ENCODE results near the gene RNASEH2A. TPM values are rescaled to one million over a fixed set of nuclear protein-coding genes. Genes with fewer than 3 reads are reported as not detected.

Gene RNASEH2A
- total RNA-seq, 1 donor from 2014 or later: 10.5 TPM

DNA sequence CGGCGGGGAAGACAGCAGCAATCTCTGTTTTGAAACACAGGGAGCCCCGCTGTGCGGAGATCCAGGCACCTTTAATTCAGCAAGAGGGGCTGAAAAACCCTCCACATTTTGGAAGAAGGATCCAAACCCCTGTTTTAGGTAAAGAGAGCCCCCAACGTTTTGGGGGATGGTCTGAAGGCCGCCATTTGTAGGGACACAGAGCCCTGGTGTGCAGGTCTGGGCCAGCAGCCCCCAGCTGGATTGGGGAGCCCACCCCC lies 27.6 kb upstream of the RNASEH2A start:
- no peak for TF ChIP-seq EZH2 (IDR thresholded peaks at IDR 0.05; ENCODE audit: insufficient read depth, low read length)
- TF ChIP-seq, protein P1, sequence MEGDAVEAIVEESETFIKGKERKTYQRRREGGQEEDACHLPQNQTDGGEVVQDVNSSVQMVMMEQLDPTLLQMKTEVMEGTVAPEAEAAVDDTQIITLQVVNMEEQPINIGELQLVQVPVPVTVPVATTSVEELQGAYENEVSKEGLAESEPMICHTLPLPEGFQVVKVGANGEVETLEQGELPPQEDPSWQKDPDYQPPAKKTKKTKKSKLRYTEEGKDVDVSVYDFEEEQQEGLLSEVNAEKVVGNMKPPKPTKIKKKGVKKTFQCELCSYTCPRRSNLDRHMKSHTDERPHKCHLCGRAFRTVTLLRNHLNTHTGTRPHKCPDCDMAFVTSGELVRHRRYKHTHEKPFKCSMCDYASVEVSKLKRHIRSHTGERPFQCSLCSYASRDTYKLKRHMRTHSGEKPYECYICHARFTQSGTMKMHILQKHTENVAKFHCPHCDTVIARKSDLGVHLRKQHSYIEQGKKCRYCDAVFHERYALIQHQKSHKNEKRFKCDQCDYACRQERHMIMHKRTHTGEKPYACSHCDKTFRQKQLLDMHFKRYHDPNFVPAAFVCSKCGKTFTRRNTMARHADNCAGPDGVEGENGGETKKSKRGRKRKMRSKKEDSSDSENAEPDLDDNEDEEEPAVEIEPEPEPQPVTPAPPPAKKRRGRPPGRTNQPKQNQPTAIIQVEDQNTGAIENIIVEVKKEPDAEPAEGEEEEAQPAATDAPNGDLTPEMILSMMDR (IDR thresholded peaks at IDR 0.05; ENCODE audit: insufficient read depth, low read depth, low read length): no peak
- peak overlapping the region; percentile 88 for H2AFZ ChIP-seq (ENCODE audit: low read depth, low read length)
- peak overlapping the region; percentile 84 for H3K9ac ChIP-seq (ENCODE audit: low read length)
- peak overlapping the region; percentile 68 for H3K4me3 ChIP-seq (ENCODE audit: insufficient read depth, low read depth, low read length)
- peaks cover 47% of the 10 kb centered on the region for H3K4me1 ChIP-seq (ENCODE audit: insufficient read depth, low read length)
- no peak for FAIRE-seq
- no peaks in the 10 kb centered on the region for H3K9me3 Mint-ChIP-seq (ENCODE audit: unreplicated experiment)
- H3K9me3 ChIP-seq (ENCODE audit: insufficient read depth, low read depth, low read length): no peaks in the 10 kb centered on the region
- H3K27me3 Mint-ChIP-seq (ENCODE audit: low read depth, unreplicated experiment): no peaks in the 10 kb centered on the region
- peaks cover 23% of the 10 kb centered on the region for H3K4me1 Mint-ChIP-seq (ENCODE audit: low read depth, unreplicated experiment)
- H3K36me3 Mint-ChIP-seq (ENCODE audit: low read depth, unreplicated experiment): peaks cover 2% of the 10 kb centered on the region
- H3K4me2 ChIP-seq (ENCODE audit: low read length): peak overlapping the region; percentile 89
- H4K20me1 ChIP-seq (ENCODE audit: insufficient read depth, low read length): no peaks in the 10 kb centered on the region
- H3K4me3 Mint-ChIP-seq (ENCODE audit: unreplicated experiment): peak overlapping the region; percentile 85
- H3K79me2 ChIP-seq (ENCODE audit: insufficient read depth, low read length): no peaks in the 10 kb centered on the region
- no peaks in the 10 kb centered on the region for H3K36me3 ChIP-seq (ENCODE audit: insufficient read depth, low read length)
- peak overlapping the region; percentile 89 for H3K27ac ChIP-seq (ENCODE audit: low read depth, low read length)
- no peak for DNase-seq (ENCODE audit: low read depth)
- H3K27ac Mint-ChIP-seq (ENCODE audit: unreplicated experiment): peak overlapping the region; percentile 95
- H3K27me3 ChIP-seq (ENCODE audit: insufficient read depth, low read length): no peaks in the 10 kb centered on the region

DNA sequence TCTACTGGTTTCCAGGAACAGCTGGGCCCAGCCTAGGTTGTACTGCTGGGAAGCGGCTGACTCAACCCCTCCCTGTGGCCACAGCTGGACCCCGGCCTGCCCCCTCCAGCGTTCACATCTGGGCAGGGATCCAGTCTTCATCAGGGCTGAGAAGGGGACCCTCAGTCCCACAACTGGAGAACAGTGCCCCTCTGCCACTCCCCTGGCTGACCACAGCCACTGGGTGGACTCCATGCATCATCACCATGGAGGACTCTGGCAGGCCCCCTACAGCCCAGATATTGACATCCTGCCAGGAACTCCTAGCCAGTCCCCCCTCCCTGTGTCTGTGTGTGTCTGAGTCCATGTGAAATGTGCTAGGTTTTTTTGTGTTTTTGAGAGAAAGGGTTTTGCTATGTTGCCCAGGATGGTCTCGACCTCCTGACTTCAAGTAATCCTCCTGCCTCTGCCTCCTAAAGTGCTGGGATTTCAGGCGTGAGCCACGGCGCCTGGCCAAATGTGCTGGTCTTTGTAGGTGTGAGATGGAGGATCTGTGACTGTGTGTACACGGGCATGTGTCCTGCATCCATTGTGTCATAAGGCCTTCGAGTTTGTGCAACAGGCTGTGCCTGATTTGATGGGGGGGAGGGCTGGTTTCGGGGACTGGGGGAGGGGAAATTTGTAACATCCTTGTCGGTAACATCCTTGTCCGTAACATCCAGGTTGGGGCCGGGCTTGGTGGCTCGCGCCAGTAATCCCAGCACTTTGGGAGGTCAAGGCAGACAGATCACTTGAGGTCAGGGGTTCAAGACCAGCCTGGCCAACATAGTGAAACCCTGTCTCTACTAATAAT lies 27.0 kb upstream of the RNASEH2A start:
- peak overlapping the region; percentile 68 for H3K4me3 ChIP-seq (ENCODE audit: insufficient read depth, low read depth, low read length)
- Mint-ChIP-seq H3K27me3 (ENCODE audit: low read depth, unreplicated experiment) (no peaks in the 10 kb centered on the region), H3K4me3 (ENCODE audit: unreplicated experiment) (peak overlapping the region; percentile 85), H3K9me3 (ENCODE audit: unreplicated experiment) (no peaks in the 10 kb centered on the region), H3K36me3 (ENCODE audit: low read depth, unreplicated experiment) (peaks cover 2% of the 10 kb centered on the region), H3K4me1 (ENCODE audit: low read depth, unreplicated experiment) (peaks cover 21% of the 10 kb centered on the region), H3K27ac (ENCODE audit: unreplicated experiment) (peak overlapping the region; percentile 95)
- H3K4me1 ChIP-seq (ENCODE audit: insufficient read depth, low read length): peaks cover 51% of the 10 kb centered on the region
- peak overlapping the region; percentile 89 for H3K27ac ChIP-seq (ENCODE audit: low read depth, low read length)
- peak overlapping the region; percentile 89 for H3K4me2 ChIP-seq (ENCODE audit: low read length)
- no peaks in the 10 kb centered on the region for H3K36me3 ChIP-seq (ENCODE audit: insufficient read depth, low read length)
- H3K9me3 ChIP-seq (ENCODE audit: insufficient read depth, low read depth, low read length): no peaks in the 10 kb centered on the region
- no peak for FAIRE-seq
- peak; percentile 77 for DNase-seq (ENCODE audit: low read depth)
- no peaks in the 10 kb centered on the region for H3K79me2 ChIP-seq (ENCODE audit: insufficient read depth, low read length)
- H3K9ac ChIP-seq (ENCODE audit: low read length): peak overlapping the region; percentile 84
- TF ChIP-seq EZH2 (IDR thresholded peaks at IDR 0.05; ENCODE audit: insufficient read depth, low read length): no peak
- TF ChIP-seq, protein P1 (IDR thresholded peaks at IDR 0.05; ENCODE audit: insufficient read depth, low read depth, low read length): no peak
- peak overlapping the region; percentile 88 for H2AFZ ChIP-seq (ENCODE audit: low read depth, low read length)
- no peaks in the 10 kb centered on the region for H3K27me3 ChIP-seq (ENCODE audit: insufficient read depth, low read length)
- no peaks in the 10 kb centered on the region for H4K20me1 ChIP-seq (ENCODE audit: insufficient read depth, low read length)

DNA sequence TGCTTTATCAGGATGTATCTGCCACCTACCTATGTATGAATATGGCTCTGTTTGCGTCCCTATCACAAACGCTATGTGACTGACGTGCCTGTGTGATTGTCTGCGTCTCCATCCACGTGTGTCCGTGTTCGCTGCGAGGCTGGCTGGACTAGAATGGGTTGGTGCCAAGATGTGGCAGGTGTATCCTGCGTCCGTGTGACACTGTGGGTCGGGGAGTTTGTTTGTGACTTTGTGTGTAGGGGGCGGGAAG lies 24.3 kb upstream of the RNASEH2A start:
- Histone ChIP-seq H4K20me1 (ENCODE audit: insufficient read depth, low read length) (no peaks in the 10 kb centered on the region), H3K79me2 (ENCODE audit: insufficient read depth, low read length) (no peaks in the 10 kb centered on the region), H2AFZ (ENCODE audit: low read depth, low read length) (peak overlapping the region; percentile 79), H3K9me3 (ENCODE audit: insufficient read depth, low read depth, low read length) (no peaks in the 10 kb centered on the region), H3K4me2 (ENCODE audit: low read length) (peak overlapping the region; percentile 94), H3K9ac (ENCODE audit: low read length) (peak overlapping the region; percentile 83), H3K27ac (ENCODE audit: low read depth, low read length) (peak overlapping the region; percentile 81), H3K4me3 (ENCODE audit: insufficient read depth, low read depth, low read length) (peak overlapping the region; percentile 59), H3K36me3 (ENCODE audit: insufficient read depth, low read length) (no peaks in the 10 kb centered on the region), H3K4me1 (ENCODE audit: insufficient read depth, low read length) (peaks cover 60% of the 10 kb centered on the region), H3K27me3 (ENCODE audit: insufficient read depth, low read length) (no peaks in the 10 kb centered on the region)
- H3K4me3 Mint-ChIP-seq (ENCODE audit: unreplicated experiment): peak overlapping the region; percentile 76
- peaks cover 21% of the 10 kb centered on the region for H3K4me1 Mint-ChIP-seq (ENCODE audit: low read depth, unreplicated experiment)
- H3K9me3 Mint-ChIP-seq (ENCODE audit: unreplicated experiment): no peaks in the 10 kb centered on the region
- no peak for FAIRE-seq
- no peaks in the 10 kb centered on the region for H3K36me3 Mint-ChIP-seq (ENCODE audit: low read depth, unreplicated experiment)
- TF ChIP-seq, protein P1 (IDR thresholded peaks at IDR 0.05; ENCODE audit: insufficient read depth, low read depth, low read length): no peak
- TF ChIP-seq EZH2 (IDR thresholded peaks at IDR 0.05; ENCODE audit: insufficient read depth, low read length): no peak
- no peaks in the 10 kb centered on the region for H3K27me3 Mint-ChIP-seq (ENCODE audit: low read depth, unreplicated experiment)
- DNase-seq (ENCODE audit: low read depth): no peak
- peak overlapping the region; percentile 94 for H3K27ac Mint-ChIP-seq (ENCODE audit: unreplicated experiment)

Measured in astrocyte (in vitro differentiated cells and primary cell).